ENCODE data around the gene ABLIM3.

DNA sequence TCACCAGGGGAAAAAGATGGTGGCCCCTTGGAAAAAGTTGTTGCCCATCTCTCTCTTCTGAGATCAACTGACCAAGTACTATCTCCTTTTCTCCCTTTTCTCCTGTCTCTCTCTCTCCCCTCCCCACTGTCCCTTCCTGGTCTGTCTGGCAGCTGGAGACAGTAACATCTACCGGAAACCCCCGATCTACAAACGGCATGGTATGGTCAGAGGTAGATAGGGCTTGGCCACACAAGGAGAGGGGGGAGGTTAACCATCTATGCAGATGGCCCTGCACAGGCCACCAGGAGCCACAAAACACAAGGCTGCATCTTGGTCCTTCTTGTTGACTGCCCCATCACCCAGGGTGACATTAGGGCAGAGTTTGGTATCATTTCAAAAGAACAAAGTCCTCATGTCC lies 101.0 kb downstream of the ABLIM3 start:
- TF ChIP-seq, protein P1, sequence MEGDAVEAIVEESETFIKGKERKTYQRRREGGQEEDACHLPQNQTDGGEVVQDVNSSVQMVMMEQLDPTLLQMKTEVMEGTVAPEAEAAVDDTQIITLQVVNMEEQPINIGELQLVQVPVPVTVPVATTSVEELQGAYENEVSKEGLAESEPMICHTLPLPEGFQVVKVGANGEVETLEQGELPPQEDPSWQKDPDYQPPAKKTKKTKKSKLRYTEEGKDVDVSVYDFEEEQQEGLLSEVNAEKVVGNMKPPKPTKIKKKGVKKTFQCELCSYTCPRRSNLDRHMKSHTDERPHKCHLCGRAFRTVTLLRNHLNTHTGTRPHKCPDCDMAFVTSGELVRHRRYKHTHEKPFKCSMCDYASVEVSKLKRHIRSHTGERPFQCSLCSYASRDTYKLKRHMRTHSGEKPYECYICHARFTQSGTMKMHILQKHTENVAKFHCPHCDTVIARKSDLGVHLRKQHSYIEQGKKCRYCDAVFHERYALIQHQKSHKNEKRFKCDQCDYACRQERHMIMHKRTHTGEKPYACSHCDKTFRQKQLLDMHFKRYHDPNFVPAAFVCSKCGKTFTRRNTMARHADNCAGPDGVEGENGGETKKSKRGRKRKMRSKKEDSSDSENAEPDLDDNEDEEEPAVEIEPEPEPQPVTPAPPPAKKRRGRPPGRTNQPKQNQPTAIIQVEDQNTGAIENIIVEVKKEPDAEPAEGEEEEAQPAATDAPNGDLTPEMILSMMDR (IDR thresholded peaks at IDR 0.05), result no peak
- TF ChIP-seq POLR2A (IDR thresholded peaks at IDR 0.05) (no peak), EP300 (IDR thresholded peaks at IDR 0.05) (no peak)

Measured in gastroesophageal sphincter (tissue), 3 donors.